DMS79 treated with DMSO at 0.1 percent for 48 hours (cell line): ENCODE data around the gene BMX.

Experiments used
- DNase-seq: peaks from one replicate; lab custom pipeline; 2025; lab: John Stamatoyannopoulos, UW

BMX gene

DNA sequence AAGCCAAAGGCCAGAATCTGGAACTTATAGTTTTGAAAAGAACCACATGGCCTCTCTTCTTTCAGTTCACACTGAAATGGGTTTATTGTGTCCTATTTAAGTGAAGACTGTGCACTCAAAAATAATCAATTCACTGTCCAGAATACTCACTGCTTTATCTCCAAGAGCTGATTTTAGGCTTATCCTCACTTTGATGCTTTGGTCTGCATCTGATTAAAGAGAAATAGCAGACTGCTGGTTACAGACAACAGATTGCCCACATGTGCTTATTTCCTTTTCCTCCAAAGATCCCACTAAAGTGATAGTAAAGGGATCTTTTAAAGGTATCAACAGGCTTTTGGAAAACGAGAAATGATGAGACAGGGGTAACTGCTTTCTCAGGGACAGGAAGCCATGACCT lies 69.5 kb downstream of the BMX start:
- no peak for DNase-seq

DNA sequence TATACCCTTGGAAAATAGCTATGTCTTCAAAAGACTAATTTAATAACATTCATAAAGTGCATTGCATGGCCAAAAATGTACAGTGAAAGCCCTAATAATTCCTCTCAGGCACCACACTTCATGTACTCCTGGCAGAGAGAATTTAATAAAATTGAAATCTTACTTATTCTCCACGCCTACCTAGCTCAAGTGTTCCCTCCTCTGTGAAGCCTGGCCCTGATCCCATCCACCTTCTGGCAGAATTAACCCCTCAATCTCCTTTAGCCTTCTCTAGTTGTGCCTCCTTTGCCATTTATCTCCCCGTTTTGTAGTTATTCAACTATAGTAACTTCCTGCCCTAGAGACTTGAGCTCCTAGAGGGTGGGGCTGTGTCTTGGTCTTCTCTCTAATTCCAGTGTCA lies 73.4 kb downstream of the BMX start:
- peak; percentile 27 for DNase-seq

DNA sequence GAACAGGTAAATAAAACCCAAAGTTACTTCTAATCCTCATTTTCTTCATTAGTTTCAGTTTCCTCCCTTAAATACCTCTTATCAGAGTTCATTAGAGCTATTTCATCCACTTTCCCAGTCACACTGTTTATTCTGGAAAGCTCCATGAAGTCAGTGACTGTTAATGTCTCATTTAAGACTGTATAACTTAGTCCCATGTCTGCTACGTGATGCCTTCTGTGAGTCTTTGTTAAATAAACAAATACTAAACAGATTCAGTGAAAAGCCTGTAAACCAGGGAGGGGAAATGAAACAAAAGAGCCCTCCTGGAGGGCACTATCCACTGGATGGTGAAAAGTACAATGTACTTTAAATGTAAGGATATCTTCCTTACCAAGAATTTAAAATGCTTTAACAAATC lies 75.4 kb downstream of the BMX start:
- no peak for DNase-seq

DNA sequence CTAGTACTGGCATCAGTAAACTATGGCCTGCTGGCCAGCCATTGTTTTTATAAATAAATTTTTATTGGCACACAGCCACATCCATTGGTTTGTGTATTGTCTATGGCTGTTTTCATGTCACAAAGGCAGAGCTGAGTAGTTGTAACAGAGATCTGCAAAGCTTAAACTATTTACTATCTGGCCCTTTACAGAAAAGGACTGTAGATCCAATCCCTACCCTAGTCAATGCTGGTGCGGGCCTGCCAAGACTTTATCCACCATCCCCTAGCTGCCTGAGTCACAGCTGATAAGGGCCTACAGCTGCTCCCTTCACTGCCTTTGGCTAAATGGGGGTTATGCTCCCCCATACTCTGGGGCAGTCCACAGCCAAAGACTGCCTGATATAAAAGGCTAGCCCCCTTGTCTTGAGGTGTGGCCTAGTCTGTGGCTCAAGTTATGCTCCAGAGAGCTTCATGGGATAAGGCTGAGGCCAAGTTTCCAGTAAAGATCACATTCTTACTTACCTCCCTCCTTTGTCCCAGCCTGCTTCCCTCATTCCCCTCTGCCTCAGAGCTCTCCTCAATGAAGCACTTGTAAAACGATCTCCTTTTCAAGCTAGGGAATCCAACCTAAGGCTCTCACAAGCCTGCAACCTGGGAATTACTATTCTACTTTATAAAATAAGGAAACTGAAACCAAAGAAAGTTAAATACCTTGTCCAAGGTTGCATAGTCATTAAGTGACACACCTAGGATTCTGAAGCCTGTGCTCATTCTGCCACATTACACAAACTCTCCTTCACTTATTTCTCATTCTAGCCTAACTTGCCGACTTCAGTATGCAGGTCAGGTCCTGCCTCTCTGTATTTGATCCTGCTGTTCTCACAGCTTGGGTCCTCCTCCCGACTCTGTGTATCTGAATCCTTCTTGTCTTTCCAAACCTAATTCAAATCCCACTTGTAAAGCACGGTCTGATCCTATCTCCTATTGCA lies 79.5 kb downstream of the BMX start:
- peak; percentile 1 for DNase-seq

DNA sequence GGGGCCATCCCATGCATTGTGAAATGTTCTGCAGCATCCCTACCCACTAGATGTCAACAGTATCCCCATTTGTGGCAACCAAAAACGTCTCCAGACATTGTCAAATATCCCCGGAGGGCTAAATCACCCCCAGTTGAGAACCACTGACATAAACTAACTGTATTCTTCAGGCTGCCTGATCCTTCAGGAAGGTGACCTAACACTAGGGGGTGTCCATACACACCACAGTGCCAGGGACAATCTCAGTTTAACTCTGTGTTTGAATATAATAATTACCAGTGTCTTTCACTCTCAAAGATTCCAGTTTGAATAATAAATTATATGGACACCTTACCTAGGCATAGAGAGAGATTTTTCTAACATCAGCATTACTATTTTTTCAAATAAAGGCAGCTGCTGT lies 93.8 kb downstream of the BMX start:
- DNase-seq = no peak

DNA sequence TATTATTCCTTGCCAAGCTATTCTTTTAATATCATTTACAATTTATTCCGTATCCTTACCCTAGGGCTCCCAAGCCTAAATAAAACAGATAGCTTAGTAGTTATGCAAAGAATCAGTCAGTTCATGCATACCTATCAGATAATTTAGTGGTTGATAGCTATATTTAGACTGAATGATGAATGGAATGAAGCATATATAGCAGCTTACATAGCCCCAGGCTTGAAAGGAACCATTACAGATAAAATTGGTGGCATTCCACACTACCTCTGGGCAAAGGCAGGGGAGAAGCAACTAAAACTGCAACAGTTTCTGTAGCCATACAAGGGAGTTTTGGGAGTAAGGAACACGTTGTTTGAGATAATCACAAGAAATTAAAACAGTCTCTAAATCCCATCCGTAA lies 97.4 kb downstream of the BMX start:
- DNase-seq = no peak

DNA sequence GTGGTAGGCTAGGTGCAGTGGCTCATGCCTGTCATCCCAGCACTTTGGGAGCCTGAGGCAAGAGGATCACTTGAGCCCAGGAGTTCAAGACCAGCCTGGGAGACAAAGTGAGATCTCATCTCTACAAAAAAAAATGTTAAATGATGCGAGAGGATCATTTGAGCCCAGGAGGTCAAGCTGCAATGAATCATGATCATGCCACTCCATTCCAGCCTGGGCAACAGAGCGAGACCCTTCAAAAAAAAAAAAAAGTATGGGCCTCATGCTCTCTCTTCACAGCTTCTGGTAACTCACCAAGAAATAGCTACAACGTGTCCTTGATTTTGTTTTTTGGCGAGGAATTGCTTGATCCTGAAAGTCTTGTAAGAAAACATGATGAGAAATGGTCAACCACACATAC lies 98.9 kb downstream of the BMX start:
- DNase-seq = no peak

DNA sequence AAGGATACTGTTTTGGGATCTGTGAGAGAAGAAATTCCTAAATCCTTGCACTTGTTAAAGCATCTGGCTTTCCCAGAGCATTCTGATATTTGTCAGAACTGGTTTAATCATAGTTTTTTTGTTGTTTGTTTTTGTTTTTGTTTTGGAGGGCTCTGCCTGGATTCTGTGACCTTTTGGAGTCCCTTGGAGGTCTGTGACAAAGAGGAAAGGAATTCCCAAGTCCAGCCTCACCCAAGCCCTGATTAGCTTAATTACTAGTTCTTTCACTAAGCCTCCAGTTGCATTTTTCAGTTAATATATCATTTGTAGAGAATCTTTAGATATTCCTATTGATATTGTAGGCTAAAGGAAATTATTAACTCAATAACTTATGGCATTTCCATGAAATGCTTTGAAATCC lies 99.4 kb downstream of the BMX start:
- DNase-seq = no peak

DNA sequence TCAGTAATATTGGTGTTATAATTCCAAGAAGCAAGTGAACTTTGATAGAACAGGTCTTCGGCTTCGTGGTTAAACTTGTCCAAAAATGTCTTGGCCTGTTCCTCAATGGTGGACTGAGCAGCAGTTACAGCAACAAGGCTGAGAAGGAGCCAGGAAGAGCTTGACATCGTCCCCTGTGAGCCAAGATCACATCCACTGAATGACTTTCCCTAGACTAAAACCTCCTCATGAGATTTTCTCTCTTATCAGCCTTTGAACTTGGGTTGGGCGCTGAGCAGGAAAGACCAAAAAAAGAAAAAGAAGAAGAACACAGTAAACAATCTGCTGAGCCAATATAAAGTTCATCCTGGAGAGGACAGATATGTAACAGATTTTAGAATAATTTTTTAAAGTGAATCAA lies 100.1 kb downstream of the BMX start, which contains the start of gene ACE2:
TSS of gene ACE2 (minus strand) at position 216 of the 400 bp plus-strand sequence. CDS start at position 167, 49 bp downstream.
- no peak for DNase-seq

DNA sequence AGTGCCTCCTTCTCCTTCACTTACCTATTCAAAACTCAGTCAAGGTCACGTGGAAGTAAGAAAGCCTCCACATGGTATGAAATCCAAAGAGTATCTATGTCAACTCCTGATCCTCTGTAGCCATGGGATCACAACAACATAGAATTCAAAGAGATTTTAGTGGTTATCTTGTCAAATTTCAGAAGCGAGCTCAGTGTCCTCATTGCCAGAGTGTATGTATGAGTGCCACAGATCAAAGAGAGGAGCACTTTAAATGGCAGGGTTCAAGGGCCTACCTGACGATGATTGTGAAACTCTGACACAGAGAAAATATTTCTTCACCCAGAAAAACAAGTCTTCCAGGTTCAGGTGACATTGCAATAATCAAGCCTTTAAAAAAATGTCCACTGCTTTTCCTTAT lies 101.3 kb downstream of the BMX start:
- DNase-seq = no peak

DNA sequence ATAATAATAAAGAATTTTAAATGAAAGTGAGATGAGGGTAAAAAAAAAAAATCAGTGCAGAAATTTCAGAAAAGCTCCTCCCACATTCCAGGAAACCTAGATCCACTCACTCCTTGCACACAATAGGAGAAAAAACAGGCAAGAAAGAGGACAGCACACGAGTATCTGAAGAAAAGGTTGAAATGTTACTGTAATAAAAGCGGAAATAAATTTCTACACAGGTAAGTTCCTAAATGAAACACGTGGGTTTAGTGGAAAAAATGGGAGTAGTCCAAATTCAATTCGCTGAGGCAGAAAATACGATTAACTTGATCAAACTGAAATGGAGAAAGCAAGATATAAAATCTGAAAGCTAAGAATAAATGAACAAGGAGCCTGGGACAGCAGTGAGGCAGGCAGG lies 102.2 kb downstream of the BMX start:
- no peak for DNase-seq

DNA sequence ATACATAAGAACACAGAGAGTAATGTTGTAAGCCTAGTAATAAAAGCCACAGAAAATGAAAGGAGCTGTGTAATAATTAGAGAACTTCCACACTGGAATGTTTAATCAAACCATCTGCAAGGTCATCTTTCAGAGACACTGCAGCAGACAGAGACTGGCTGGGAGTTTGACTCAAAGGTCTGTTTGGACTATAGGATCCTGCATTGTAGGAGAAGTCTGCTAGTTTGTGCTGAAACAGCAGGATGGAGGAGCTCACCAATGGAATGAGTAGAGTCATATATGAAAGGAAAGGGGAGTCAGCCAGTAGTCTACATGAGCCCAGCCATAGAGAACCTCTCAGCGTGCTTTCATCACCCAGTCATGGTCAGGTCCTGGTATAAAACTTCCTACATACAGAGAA lies 104.6 kb downstream of the BMX start:
- DNase-seq = no peak
